Smooth muscle cell of the coronary artery (primary cell): ENCODE data around the gene MAOB. TPM values are rescaled to one million over a fixed set of nuclear protein-coding genes. Genes with fewer than 3 reads are reported as not detected.

ENCODE experiments used
- total RNA-seq: library from RNA; depleted of rRNA; stranded (reverse); fragments of >200 nt; gene quantifications from 2 replicates; pipeline ENCODE4 v1.2.3, GENCODE V29; 2014; ENCODE audit warnings: low replicate concordance

The MAOB gene
- 0.12 and 1.7 TPM in 2 replicates for total RNA-seq

DNA sequence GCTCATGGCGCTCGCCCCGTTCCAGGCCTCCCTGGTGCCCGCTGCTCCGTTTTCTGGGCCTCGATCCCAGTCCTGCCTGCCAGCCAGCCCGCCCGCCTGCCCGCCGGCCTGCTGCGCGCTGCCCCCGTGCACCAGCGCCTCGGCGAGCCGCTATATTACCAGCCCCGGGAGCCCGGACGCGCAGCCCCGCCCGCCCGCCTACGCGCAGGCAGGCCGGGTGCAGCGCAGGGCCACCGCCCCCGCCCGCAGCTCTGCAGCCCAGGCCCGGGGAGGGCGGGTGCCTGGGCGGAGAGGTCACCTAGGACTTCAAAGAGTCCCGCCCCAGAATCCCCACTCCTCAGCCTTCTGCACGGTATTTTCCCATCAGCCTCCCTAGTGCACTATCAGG, at the start of gene MAOB:
Gene MAOB (minus strand): TSS at position 157 of the 388 bp plus-strand sequence. CDS start 151 bp downstream, at position 6.

Other genes starting within 250 kb of the MAOB start
- gene MAOA, start 226.2 kb downstream of the MAOB start, total RNA-seq: 9.6 and 29.1 TPM in 2 replicates
- 1.2 and 1.7 TPM in 2 replicates for gene NDP, start 90.9 kb upstream of the MAOB start, total RNA-seq